Lung microvascular endothelial cell (primary cell): Measurements from ENCODE around the gene ATP4B. TPM values are rescaled to one million over a fixed set of nuclear protein-coding genes. Genes with fewer than 3 reads are reported as not detected.
"Not testable (repeated sequence)": the region's sequence is repeated elsewhere in the genome, so short reads cannot be mapped to it uniquely, and the experiment has no call there.

Source experiments
- DNase-seq, 2 donors: peaks; one replicate each; pipeline versions ENCODE4 v3.0.0 to v3.0.0-alpha.2; 2010; ENCODE audit warnings: low read depth in 2 of 2
- total RNA-seq: library from RNA; depleted of rRNA; stranded (reverse); fragments of >200 nt; gene quantifications from 2 replicates; pipeline ENCODE4 v1.2.1, GENCODE V29; 2014

ATP4B gene
- total RNA-seq, 1 donor from 2014 or later = not detected

DNA sequence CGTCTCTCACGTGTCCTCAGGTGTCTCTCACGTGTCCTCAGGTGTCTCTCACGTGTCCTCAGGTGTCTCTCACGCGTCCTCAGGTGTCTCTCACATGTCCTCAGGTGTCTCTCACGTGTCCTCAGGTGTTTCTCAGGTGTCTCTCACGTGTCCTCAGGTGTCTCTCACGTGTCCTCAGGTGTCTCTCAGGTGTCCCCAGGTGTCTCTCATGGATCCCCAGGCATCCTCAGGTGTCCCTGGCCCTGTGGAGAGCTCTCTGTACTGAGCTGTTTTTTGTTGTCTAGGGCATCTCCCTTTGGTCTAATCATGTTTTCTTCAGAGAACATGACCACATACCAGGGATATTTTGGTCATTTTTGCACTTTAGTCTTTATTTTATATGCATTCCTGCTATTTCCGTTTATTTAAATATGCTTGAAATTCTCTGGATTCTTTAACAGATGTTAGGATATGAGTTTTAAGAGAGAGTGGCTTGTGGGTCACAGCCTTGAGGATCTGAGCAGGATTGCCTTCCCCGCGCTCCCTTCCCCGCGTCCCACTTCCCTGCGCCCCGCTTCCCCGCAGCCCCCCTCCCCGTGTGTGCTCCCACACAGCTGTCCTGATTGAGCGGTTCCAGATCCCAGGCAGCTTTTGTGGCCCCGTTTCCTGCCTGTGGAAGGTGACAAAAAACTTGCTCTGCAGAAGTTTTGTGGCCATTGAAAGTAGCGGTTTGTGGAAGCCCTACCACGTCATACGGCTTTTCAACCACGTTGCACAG is 31.9 kb downstream of the ATP4B start:
- no peak for DNase-seq

DNA sequence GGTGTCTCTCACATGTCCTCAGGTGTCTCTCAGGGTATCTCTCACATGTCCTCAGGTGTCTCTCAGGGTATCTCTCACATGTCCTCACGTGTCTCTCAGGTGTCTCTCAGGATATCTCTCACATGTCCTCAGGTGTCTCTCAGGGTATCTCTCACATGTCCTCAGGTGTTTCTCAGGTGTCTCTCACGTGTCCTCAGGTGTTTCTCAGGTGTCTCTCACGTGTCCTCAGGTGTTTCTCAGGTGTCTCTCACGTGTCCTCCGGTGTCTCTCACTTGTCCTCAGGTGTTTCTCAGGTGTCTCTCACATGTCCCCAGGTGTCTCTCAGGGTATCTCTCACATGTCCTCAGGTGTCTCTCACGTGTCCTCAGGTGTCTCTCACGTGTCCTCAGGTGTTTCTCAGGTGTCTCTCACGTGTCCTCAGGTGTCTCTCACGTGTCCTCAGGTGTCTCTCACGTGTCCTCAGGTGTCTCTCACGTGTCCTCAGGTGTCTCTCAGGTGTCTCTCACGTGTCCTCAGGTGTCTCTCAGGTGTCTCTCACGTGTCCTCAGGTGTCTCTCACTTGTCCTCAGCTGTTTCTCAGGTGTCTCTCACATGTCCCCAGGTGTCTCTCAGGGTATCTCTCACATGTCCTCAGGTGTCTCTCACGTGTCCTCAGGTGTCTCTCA is 33.2 kb downstream of the ATP4B start:
- DNase-seq = not testable (repeated sequence)

DNA sequence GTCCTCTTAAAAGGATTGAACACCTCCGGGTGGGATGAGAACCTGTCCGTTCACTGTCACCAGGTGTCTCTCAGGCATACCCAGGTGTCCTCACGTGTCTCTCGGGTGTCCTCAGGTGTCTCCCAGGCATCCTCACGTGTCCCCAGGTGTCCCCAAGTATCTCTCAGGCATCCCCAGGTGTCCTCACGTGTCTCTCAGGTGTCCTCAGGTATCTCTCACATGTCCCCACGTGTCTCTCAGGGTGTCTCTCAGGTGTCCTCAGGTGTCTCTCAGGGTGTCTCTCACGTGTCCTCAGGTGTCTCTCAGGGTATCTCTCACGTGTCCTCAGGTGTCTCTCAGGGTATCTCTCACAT is 33.8 kb downstream of the ATP4B start:
- no peak for DNase-seq

DNA sequence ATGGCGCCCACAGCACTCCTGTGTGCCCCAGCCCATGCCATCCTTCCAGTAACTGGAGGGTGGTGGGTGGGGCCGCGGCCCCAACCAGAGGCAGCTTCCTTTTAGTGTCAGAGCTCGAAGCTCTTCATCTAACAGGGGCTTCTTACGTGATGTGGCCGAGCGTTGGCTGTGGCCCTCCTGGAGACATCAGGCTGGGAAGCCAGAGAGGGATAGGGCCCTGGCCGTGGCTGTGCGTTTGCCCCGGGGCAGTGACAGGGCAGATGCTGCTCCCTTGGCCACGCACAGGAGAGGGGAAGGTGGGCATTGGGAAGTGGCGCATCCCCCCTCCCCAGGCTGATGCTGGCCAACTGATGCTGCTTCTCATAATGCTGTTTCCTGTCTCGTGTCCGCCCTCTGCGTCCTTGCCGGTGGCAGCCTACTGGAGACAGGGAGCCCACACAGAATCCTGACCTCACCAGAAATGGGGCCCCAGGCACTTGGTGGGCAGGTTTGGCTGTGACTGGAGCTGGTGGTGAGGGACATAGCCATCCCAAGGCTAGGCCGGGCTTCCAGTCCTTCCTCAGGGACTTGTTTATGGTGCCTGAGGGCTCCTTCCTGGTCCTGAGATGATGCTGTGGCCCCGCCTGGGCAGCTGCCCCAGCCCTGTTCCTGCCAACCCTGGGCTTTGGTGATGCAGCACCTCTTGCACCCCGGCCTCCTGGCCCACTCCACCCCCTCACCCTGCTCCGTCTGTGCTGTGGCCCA is 34.3 kb downstream of the ATP4B start:
- no peak for DNase-seq

DNA sequence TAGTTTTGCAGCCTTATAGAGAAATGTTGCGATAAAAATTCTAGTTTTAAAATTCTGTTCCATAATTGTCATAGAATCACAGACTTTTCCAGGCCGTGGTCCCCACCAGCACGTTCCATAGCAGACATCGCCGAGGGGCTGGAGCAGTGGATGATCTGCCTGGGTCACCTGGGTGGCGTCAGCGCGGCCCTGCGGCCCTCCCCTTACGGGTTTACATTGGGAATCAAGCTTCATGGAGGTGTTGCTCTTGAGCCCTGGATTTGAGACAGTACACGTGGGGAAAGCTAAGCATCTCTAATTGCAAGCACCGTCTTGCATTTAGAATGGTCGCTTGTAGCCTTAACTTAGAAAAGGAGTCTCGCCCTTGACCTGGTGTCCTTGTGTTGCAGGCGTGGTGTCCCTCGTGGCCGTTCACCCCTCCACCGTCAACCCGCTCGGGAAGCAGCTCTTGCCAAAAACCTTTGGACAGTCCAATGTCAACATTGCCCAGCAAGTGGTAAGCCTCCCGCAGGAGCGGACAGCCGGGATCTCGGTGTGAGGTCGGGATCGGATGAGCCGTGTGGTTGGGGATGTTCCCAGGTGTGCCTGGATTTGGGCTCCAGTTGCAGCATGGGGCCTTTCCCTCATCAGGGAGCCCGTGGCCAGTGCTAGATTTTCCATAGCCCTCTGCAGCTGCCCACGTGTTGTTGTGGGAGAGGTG is 35.1 kb downstream of the ATP4B start:
- DNase-seq = no peak

DNA sequence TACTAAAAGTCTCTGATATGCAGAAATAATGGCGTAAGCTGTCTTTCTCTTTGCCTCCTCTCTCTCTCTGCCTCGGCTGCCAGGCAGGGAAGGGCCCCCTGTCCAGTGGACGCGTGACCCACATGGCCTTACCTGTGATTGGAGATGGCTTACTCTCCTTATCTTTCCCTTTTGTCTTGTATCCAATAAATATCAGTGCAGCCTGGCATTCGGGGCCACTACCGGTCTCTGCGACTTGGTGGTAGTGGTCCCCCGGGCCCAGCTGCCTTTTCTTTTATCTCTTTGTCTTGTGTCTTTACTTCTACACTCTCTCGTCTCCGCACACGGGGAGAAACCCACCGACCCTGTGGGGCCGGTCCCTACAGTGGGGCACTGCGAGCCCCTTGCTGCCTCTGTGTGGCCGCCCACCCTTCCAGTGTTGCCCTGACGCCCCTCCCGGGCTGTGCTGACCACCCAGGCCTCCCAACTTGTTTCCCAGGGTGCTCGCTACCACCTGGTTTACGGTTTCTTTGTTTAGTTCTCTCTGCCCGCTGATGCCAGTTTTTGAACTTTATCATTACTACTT is 35.9 kb downstream of the ATP4B start:
- not testable (repeated sequence) for DNase-seq

DNA sequence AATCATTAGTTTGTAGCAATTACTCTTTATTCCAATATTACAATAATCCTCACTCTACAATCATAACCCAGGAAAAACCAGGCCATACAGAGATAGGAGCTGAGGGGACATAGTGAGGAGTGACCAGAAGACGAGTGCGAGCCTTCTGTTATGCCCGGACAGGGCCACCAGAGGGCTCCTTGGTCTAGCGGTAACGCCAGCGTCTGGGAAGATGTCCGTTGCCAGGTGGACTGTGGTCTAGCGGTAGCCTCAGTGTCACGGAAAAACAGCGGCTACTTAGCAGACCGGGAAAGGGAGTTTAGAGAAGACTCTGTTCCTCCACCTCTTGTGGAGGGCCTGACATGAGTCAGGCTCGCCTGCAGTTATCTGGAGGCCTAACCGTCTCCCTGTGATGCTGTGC is 36.5 kb downstream of the ATP4B start:
- DNase-seq = peak in 1 of 2 donors; percentile 23

DNA sequence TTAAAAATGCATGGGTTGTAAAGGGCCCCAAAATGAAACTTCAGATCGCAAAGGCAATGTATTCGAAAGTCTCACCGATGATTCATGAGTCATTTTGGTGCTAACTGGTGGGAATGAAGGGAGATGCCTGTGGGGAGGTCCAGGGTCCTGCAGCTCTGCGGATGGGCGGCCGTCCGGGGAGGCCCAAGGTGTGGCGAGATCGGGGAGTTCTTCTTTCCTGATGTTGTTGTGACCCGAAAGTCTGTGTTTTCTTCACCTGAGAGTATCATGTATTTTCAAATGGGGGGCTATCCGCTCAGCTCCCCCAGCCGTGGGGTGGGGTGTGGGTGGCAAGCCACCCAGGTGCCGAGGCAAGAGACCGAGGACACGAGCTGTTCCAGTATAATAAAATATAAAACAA is 37.0 kb downstream of the ATP4B start:
- no peak for DNase-seq

DNA sequence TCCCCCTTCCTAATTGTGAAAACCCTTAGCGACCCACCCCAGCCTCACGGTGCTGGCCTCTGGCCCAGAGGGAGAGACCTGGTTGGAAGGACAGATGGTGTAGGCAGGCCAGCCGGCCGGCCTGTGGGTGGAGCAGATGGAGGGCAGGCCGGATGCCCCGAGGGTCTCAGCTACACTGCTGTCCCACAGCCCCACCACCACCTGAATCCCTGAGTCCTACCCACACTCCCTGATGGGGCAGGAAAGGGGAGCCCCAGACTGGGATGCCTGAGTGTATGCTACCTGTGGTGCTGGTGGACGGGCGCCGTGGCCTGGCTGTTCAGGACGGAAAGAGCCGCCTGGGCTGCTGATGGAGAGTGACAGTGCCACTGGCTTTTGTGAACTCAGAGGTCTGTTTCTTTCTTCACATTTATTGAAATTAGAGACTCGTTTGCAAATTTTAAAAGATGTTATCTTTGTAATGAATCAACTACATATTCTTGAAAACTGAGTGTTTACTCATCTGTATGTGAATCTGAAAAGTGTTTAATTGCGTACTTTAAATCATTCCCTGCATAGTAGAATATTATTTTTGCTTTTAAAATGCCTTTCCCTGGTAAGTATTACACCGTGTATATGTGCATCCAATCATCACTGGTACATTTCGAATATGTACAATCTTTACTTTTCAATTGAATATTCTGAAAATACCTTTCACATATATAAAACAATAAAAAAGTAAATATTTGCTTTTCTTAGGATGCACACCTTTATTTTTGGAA is 37.8 kb downstream of the ATP4B start:
- no peak for DNase-seq

DNA sequence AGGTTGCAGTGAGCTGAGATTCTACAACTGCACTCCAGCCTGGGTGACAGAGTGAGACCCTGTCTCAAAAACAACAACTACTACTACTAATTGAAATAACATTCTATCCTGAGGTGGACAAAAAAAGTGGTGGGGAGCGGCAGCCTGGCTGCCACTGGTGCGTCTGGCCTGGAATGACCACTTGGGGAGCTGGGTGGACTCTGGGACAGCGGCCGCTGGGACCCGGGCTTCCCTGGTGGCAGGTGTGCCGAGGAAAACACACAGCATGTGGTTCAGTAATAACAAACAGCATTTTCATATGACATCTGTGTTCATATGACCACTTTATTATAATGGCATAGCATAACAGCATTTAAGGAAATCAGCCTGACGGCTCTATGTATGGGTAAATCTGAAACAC is 39.5 kb downstream of the ATP4B start:
- no peak for DNase-seq

DNA sequence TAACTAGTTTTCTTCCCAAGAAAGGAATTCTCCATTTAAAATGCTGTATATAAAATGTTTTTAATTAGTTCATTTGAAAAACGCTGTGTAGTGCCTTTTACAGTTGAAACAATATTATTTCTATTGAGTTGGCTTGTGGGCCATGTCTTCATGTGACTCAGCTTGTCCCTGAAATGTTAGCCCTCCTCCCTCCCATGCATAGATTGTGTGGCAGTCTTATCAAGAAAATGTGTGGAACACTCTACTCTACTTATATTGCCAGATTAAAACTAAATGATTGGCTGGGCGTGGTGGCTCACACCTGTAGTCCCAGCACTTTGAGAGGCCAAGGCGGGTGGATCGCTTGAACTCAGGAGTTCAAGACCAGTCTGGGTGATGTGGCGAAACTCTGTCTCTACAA is 40.0 kb downstream of the ATP4B start:
- no peak for DNase-seq

DNA sequence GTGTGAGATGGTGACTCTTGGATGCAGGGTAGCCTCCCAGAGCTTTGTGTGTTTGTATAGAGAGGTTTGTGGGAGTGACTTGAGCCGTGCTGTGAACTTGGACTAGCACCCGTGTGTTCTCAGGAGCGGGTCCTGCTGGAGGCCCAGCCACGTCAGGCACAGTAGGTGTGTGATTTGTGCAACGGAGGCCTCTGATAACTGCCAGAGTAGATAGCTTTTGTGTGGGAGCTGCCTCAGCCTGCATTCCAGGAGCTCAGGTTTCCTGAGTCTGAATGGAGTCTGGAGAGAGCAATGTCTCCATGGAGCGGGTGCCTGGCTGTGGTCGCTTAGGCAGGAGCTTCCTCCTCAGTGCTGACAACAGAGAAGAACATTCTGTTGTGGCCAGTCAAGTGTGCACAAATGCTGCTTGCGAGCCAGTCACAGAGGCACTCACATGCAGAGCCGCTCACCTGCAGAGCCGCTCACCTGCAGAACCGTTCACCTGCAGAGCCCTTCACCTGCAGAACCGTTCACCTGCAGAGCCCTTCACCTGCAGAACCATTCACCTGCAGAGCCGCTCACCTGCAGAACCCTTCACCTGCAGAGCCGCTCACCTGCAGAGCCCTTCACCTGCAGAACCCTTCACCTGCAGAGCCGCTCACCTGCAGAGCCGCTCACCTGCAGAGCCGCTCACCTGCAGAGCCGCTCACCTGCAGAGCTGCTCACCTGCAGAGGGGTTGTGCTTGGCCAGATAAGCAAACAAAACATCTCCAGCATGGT is 40.8 kb downstream of the ATP4B start:
- DNase-seq = no peak

DNA sequence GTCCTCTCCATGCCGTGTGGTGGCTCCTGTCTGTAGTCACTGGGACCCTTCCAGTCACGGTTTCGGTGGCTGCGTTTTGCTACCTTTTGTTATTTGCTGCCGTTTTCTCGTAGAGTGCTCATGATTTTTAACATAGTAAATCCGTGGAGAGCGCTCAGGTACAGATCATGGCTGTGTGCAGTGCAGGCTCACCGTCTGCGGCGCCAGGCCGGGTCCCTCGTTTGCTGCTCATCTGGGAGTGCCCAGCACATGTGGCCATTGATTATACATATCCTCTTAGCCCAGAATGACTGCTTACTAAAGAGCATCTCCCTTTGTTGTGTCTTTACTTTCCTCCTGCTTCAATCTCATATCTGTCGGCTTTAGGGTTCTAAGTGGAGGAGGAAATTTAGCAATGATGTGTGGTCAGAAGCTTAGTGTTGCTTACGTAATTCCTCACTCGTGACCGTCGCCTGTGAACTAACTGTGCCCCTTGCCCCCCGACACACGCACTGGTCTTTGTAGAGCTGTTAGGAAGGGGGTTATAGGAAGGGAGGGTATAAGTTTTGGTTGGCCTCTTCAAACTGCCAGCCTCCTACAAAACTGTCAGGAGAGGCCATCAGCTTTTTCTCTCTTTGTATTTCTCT is 41.6 kb downstream of the ATP4B start:
- no peak for DNase-seq

DNA sequence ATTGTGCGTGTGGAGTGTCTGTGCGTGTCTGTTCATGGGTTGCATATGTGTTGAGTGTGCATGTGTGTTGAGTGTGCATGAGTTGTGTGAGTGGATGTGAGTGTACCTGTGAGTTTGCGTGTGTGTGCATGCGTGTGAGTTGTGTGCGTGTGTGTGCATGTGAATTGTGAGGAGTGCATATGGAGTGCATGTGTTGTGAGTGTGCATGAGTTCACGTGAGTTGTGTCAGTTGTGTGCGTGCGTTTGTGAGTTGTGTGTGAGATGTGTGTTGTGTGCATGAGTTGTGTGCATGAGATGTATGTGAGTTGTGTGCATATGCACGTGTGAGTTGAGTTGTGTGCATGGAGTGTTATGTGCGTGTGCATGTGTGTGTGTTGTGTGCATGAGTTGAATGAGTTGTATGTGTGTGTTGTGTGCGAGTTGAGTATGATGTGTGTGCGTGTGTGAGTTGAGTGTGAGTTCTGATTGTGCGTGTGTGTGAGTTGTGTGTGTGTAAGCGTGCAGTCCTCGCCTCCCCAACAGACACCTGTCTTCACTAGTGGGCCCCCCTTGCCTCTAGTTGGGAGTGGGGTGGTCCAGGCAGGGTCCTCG is 44.1 kb downstream of the ATP4B start:
- no peak for DNase-seq

DNA sequence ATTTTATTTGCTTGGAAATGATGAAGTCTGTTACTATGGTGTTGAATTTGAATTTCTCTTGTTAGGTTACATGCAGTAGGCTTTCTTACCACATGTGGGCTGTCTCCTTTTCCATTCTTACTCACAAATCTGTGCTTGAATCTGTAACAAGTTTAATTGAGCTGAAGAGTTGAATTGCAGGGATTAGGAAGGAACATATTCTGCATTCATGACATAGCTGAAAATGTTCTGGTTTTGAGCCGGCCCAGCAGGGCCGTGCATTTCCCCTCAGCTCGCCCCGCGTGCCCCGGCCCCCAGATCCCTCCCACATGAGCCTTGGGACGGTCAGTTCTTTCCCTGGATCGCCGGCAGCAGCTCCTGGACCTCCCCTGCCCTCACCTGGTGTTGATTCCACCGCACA is 45.4 kb downstream of the ATP4B start:
- DNase-seq = no peak

DNA sequence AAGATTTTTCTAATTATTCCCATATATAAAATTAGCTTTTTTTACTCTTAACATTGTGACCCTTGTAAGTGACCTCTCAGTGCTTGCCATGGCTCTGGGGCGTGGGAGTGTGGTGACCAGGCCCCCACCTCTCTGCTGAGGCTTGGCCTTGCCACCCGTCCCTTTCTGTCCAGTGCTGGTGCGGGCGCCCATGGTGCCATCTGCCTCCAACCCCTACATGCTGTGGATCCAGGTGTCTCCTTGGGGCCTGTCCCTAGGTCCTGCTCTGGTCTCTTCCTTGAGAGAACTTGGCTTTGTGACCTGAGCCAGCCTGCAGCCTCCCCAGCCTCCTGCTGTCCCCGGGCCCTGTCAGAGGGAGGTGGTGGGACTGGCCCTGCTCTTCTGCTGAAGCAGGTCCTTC is 46.0 kb downstream of the ATP4B start:
- DNase-seq = no peak

DNA sequence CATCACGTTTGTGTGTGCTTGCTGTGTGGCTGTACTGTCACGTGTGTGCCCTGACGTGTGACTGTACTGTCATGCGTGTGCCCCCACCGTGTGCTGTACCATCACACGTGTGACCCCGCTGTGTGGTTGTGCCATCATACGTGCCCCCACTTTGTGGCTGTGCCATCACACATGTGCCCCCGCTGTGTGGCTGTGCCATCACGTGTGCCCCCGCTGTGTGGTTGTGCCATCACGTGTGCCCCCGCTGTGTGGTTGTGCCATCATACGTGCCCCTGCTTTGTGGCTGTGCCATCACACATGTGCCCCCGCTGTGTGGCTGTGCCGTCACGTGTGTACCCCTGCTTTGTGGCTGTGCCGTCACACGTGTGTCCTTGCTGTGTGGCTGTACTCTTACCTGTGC is 47.7 kb downstream of the ATP4B start:
- DNase-seq = no peak

DNA sequence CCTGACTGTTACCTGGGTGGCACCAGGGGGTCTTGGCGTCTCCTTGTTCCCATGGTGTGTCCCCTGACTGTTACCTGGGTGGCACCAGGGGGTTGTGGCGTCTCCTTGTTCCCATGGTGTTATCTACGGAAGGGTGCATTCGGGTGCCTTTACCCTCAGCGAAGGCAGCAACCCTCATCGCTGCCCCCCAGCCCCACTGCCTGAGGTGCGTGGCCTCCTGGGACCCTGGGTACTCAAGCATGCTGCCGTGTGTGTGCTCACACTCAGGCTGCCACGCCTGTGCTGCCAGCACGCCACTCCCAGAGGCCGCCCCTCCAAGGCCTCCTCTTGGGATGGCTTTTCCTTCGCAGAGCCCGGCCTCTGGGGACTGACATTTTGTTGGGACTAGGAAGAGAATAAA is 48.4 kb downstream of the ATP4B start:
- no peak for DNase-seq

DNA sequence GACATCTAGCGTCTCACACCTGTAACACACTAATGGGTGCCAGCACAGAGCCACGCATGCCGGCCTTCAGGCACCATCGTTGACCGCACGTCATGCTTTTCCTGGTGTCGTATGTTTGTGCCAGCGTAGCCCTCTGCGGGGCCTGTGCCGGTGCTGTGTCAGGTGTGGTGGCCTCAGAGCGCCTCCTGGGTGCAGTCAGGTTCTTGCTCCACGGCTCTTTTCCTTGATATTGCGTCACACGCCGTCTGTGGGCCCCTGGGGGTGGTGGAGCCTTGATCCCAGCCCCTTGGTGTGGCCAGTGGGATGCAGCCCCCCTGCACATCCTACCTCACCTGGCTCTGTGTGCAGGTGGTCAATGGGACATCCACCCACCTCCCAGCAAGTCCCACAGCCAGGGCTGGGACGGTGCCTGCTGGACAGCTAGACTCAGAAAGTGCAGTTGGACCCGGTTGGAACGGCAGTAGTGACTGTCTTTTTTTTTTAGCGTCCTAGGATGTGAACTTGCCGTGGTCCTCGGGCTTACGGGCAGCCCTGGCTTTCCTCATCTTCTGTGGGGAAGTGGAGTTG is 48.9 kb downstream of the ATP4B start:
- no peak for DNase-seq
